Stimulated activated CD4-positive, alpha-beta T cell treated with anti-CD3 and anti-CD28 coated beads, Interleukin-2, amount 100 ng/mL, for 48 hours (primary cell): ENCODE data around the gene FLYWCH1.

Experiments used
- DNase-seq, 2 donors: peaks; one replicate each; pipeline ENCODE4 v3.0.0-alpha.2; 2020

The FLYWCH1 gene

GRCh38 chr16:2911638-2912329 lies at the start of gene FLYWCH1:
TSS of gene FLYWCH1 (plus strand) at chr16:2911931. CDS start at chr16:2929686, 17,755 bp downstream.
- peak; percentile 99 for DNase-seq

- DNase-seq = no peak
Measured at GRCh38 chr16:2865651-2866050, 46.1 kb upstream of the FLYWCH1 start.

GRCh38 chr16:2866431-2866830 lies 45.3 kb upstream of the FLYWCH1 start:
- DNase-seq = no peak

- no peak for DNase-seq
Measured at GRCh38 chr16:2867661-2867986, 44.1 kb upstream of the FLYWCH1 start.

- peak; percentile 97 to 99 for DNase-seq
Measured at GRCh38 chr16:2867987-2868789, 43.5 kb upstream of the FLYWCH1 start.

GRCh38 chr16:2871926-2872325 lies 39.8 kb upstream of the FLYWCH1 start:
- no peak for DNase-seq

GRCh38 chr16:2874032-2874911 lies 37.5 kb upstream of the FLYWCH1 start:
- DNase-seq = no peak

- DNase-seq = peak; percentile 52 to 69
Measured at GRCh38 chr16:2874912-2875362, 36.8 kb upstream of the FLYWCH1 start.

- no peak for DNase-seq
Measured at GRCh38 chr16:2879854-2880508, 31.8 kb upstream of the FLYWCH1 start.

GRCh38 chr16:2881783-2882649 lies 29.7 kb upstream of the FLYWCH1 start:
- no peak for DNase-seq

GRCh38 chr16:2882650-2883457 lies 28.9 kb upstream of the FLYWCH1 start, which contains the start of gene FLYWCH2:
TSS of gene FLYWCH2 (plus strand) at chr16:2883215. CDS start at chr16:2896450, 13,235 bp downstream.
- DNase-seq = peak; percentile 100

- DNase-seq = no peak
Measured at GRCh38 chr16:2883458-2883908, 28.2 kb upstream of the FLYWCH1 start.

- no peak for DNase-seq
Measured at GRCh38 chr16:2884041-2884451, 27.7 kb upstream of the FLYWCH1 start.

GRCh38 chr16:2894231-2894630 lies 17.5 kb upstream of the FLYWCH1 start:
- no peak for DNase-seq

- DNase-seq = no peak
Measured at GRCh38 chr16:2895813-2896212, 15.9 kb upstream of the FLYWCH1 start.

- no peak for DNase-seq
Measured at GRCh38 chr16:2896480-2897010, 15.2 kb upstream of the FLYWCH1 start.

- DNase-seq = no peak
Measured at GRCh38 chr16:2897110-2897509, 14.6 kb upstream of the FLYWCH1 start.

- DNase-seq = no peak
Measured at GRCh38 chr16:2898831-2899563, 12.7 kb upstream of the FLYWCH1 start.

- no peak for DNase-seq
Measured at GRCh38 chr16:2899564-2900072, 12.1 kb upstream of the FLYWCH1 start.
